Chondrocyte (in vitro differentiated cells): ENCODE results near the gene TEX10. TPM values are rescaled to one million over a fixed set of nuclear protein-coding genes. Genes with fewer than 3 reads are reported as not detected.

ENCODE experiments used
- DNase-seq: peaks from one replicate; pipeline ENCODE4 v3.0.0; 2021; ENCODE audit warnings: mixed read lengths, low spot score
- H3K27ac Mint-ChIP-seq: one replicate; pipeline ENCODE4 v1.8.0; 2021; ENCODE audit warnings: mild to moderate bottlenecking, moderate library complexity, mixed read lengths; ENCODE audit not compliant: unreplicated experiment
- H3K27me3 Mint-ChIP-seq: 2 replicates; pipeline ENCODE4 v1.8.0; 2021; ENCODE audit warnings: low read depth, mixed read lengths
- H3K36me3 Mint-ChIP-seq: 2 replicates; pipeline ENCODE4 v1.8.0; 2021; ENCODE audit warnings: low read depth, mixed read lengths
- H3K4me1 Mint-ChIP-seq: 2 replicates; pipeline ENCODE4 v1.8.0; 2021; ENCODE audit warnings: low read depth, mild to moderate bottlenecking, mixed read lengths
- H3K4me3 Mint-ChIP-seq: one replicate; pipeline ENCODE4 v1.8.0; 2021; ENCODE audit warnings: mild to moderate bottlenecking, moderate library complexity, mixed read lengths; ENCODE audit not compliant: unreplicated experiment
- H3K9me3 Mint-ChIP-seq: 2 replicates; pipeline ENCODE4 v1.8.0; 2021; ENCODE audit warnings: low read depth, mixed read lengths
- CTCF ChIP-seq: fragments of 200-600 bp; sonication (generic); IDR thresholded peaks from 2 replicates; pipeline ENCODE4 v1.5.0; 2021; ENCODE audit warnings: antibody characterized with exemption, mild to moderate bottlenecking, moderate library complexity
- total RNA-seq: library from RNA; stranded (reverse); gene quantifications from 3 replicates; pipeline ENCODE4 v1.2.1, GENCODE V29; 2021

The TEX10 gene
- total RNA-seq, 1 donor from 2014 or later, result 14.6 TPM

GRCh38 chr9:100307080-100307479 is 45.7 kb downstream of the TEX10 start:
- Mint-ChIP-seq H3K27ac (no peak overlapping the region), H3K4me1 (peaks cover 36% of the 10 kb centered on the region), H3K9me3 (peaks cover 10% of the 10 kb centered on the region), H3K27me3 (no peaks in the 10 kb centered on the region), H3K36me3 (peaks cover 25% of the 10 kb centered on the region), H3K4me3 (no peak overlapping the region)
- TF ChIP-seq CTCF, result no peak
- no peak for DNase-seq

GRCh38 chr9:100306283-100306682 is 46.5 kb downstream of the TEX10 start:
- peaks cover 6% of the 10 kb centered on the region for H3K9me3 Mint-ChIP-seq

GRCh38 chr9:100303747-100304146 is 49.0 kb downstream of the TEX10 start:
- H3K36me3 Mint-ChIP-seq, result peaks cover 32% of the 10 kb centered on the region
- H3K9me3 Mint-ChIP-seq, result peaks cover 6% of the 10 kb centered on the region
- peaks cover 15% of the 10 kb centered on the region for H3K4me1 Mint-ChIP-seq
- DNase-seq, result no peak
- H3K27me3 Mint-ChIP-seq, result no peaks in the 10 kb centered on the region
- H3K4me3 Mint-ChIP-seq, result no peak overlapping the region
- no peak for TF ChIP-seq CTCF
- H3K27ac Mint-ChIP-seq, result no peak overlapping the region

More at GRCh38 chr9:100306283-100306682, 46.5 kb downstream of the TEX10 start:
- Mint-ChIP-seq H3K27ac (no peak overlapping the region), H3K4me3 (no peak overlapping the region), H3K4me1 (peaks cover 36% of the 10 kb centered on the region), H3K36me3 (peaks cover 23% of the 10 kb centered on the region), H3K27me3 (no peaks in the 10 kb centered on the region)
- no peak for DNase-seq
- no peak for TF ChIP-seq CTCF

- H3K27me3 Mint-ChIP-seq, result no peaks in the 10 kb centered on the region
- DNase-seq, result no peak
- H3K4me1 Mint-ChIP-seq, result peaks cover 2% of the 10 kb centered on the region
- H3K9me3 Mint-ChIP-seq, result no peaks in the 10 kb centered on the region
- no peak for TF ChIP-seq CTCF
- H3K36me3 Mint-ChIP-seq, result peaks cover 27% of the 10 kb centered on the region
- no peak overlapping the region for H3K27ac Mint-ChIP-seq
- H3K4me3 Mint-ChIP-seq, result no peak overlapping the region
These were observed 54.4 kb downstream of the TEX10 start for GRCh38 chr9:100298378-100298777.

- no peak overlapping the region for H3K27ac Mint-ChIP-seq
- no peaks in the 10 kb centered on the region for H3K9me3 Mint-ChIP-seq
- peaks cover 29% of the 10 kb centered on the region for H3K36me3 Mint-ChIP-seq
- no peak overlapping the region for H3K4me3 Mint-ChIP-seq
- no peaks in the 10 kb centered on the region for H3K27me3 Mint-ChIP-seq
- no peak for TF ChIP-seq CTCF
- DNase-seq, result no peak
- no peaks in the 10 kb centered on the region for H3K4me1 Mint-ChIP-seq
These were observed 56.3 kb downstream of the TEX10 start for GRCh38 chr9:100296407-100296806.
